WTC11 (cell line): ENCODE data around the gene SAFB. TPM values are rescaled to one million over a fixed set of nuclear protein-coding genes. Genes with fewer than 3 reads are reported as not detected.
"Not testable (repeated sequence)": the region's sequence is repeated elsewhere in the genome, so short reads cannot be mapped to it uniquely, and the experiment has no call there.

Experiments used
- ATAC-seq: fragments of 200-7000 bp; cut with Tn5 transposase; 2 replicates; pipeline ENCODE4 v1.10.0; 2021; ENCODE audit warnings: mild to moderate bottlenecking, moderate library complexity
- CTCF ChIA-PET: fragments of 300-600 bp; sonication (Branson Sonifier 250); formaldehyde crosslinking; loops from one replicate; lab custom pipeline; 2021; ENCODE audit warnings: antibody characterized with exemption; lab: Charles Lee
- POLR2A ChIA-PET: fragments of 350-600 bp; sonication (Branson Sonifier 250); formaldehyde crosslinking; loops from one replicate; lab custom pipeline; 2021; ENCODE audit warnings: antibody characterized with exemption; lab: Charles Lee
- DNase-seq: peaks from one replicate; pipeline ENCODE4 v3.0.0; 2021; ENCODE audit warnings: low spot score
- H3K27ac Mint-ChIP-seq: 2 replicates; pipeline ENCODE4 v1.8.0; 2021; ENCODE audit warnings: mixed read lengths
- H3K27me3 Mint-ChIP-seq: 2 replicates; pipeline ENCODE4 v1.8.0; 2021; ENCODE audit warnings: low read depth, mild to moderate bottlenecking, moderate library complexity, mixed read lengths
- H3K36me3 Mint-ChIP-seq: 2 replicates; pipeline ENCODE4 v1.8.0; 2021; ENCODE audit warnings: mixed read lengths
- H3K4me1 Mint-ChIP-seq: 2 replicates; pipeline ENCODE4 v1.8.0; 2022; ENCODE audit warnings: mixed read lengths
- H3K4me3 Mint-ChIP-seq: 2 replicates; pipeline ENCODE4 v1.8.0; 2021; ENCODE audit warnings: mild to moderate bottlenecking, moderate library complexity, mixed read lengths
- H3K9me3 Mint-ChIP-seq: 2 replicates; pipeline ENCODE4 v1.8.0; 2021; ENCODE audit warnings: mixed read lengths
- AR ChIP-seq: fragments of 250-450 bp; sonication (Bioruptor Pico); IDR thresholded peaks from 2 replicates; pipeline ENCODE4 v1.9.0; 2021; ENCODE audit warnings: mild to moderate bottlenecking
- ARID4B ChIP-seq: sonication (generic); formaldehyde crosslinking; IDR thresholded peaks from 2 replicates; pipeline ENCODE4 v1.8.0; 2023; ENCODE audit warnings: missing genetic modification reagents, mild to moderate bottlenecking, borderline replicate concordance
- ATF6 ChIP-seq: sonication (generic); formaldehyde crosslinking; IDR thresholded peaks from 2 replicates; pipeline ENCODE4 v1.8.1; 2023; ENCODE audit warnings: mild to moderate bottlenecking, missing genetic modification reagents
- E2F1 ChIP-seq: sonication (generic); formaldehyde crosslinking; IDR thresholded peaks from 2 replicates; pipeline ENCODE4 v1.8.0; 2022; ENCODE audit warnings: mild to moderate bottlenecking, missing genetic modification reagents
- FOXP1 ChIP-seq: sonication (generic); formaldehyde crosslinking; IDR thresholded peaks from 2 replicates; pipeline ENCODE4 v1.8.0; 2022; ENCODE audit warnings: missing genetic modification reagents, mild to moderate bottlenecking, moderate library complexity, borderline replicate concordance
- GABPB1 ChIP-seq: sonication (generic); formaldehyde crosslinking; IDR thresholded peaks from 2 replicates; pipeline ENCODE4 v1.8.1; 2023; ENCODE audit warnings: mild to moderate bottlenecking, missing genetic modification reagents
- IRF1 ChIP-seq: sonication (generic); formaldehyde crosslinking; IDR thresholded peaks from 2 replicates; pipeline ENCODE4 v1.8.0; 2023; ENCODE audit warnings: missing genetic modification reagents
- IRF2 ChIP-seq: sonication (generic); formaldehyde crosslinking; IDR thresholded peaks from 2 replicates; pipeline ENCODE4 v1.8.0; 2022; ENCODE audit warnings: low read depth, missing genetic modification reagents, borderline replicate concordance
- NFE2L1 ChIP-seq: sonication (generic); formaldehyde crosslinking; IDR thresholded peaks from 2 replicates; pipeline ENCODE4 v1.8.1; 2023; ENCODE audit warnings: missing genetic modification reagents
- NR3C1 ChIP-seq: sonication (generic); formaldehyde crosslinking; conservative IDR thresholded peaks from 2 replicates; pipeline ENCODE4 v1.8.1; 2023; ENCODE audit warnings: low read depth, mild to moderate bottlenecking, missing genetic modification reagents
- OVOL2 ChIP-seq: fragments of 250-450 bp; sonication (Bioruptor Pico); IDR thresholded peaks from 2 replicates; pipeline ENCODE4 v1.9.0; 2021; ENCODE audit warnings: mild to moderate bottlenecking, borderline replicate concordance
- STAT6 ChIP-seq: sonication (generic); formaldehyde crosslinking; conservative IDR thresholded peaks from 2 replicates; pipeline ENCODE4 v1.8.1; 2023; ENCODE audit warnings: mild to moderate bottlenecking, low read depth, missing genetic modification reagents, moderate library complexity
- TEAD1 ChIP-seq: sonication (generic); formaldehyde crosslinking; IDR thresholded peaks from 2 replicates; pipeline ENCODE4 v1.8.0; 2022; ENCODE audit warnings: mild to moderate bottlenecking, missing genetic modification reagents
- ZNF263 ChIP-seq: sonication (generic); formaldehyde crosslinking; IDR thresholded peaks from 2 replicates; pipeline ENCODE4 v1.8.1; 2022; ENCODE audit warnings: low read depth, mild to moderate bottlenecking, moderate library complexity, missing genetic modification reagents
- total RNA-seq: library from RNA; stranded (reverse); gene quantifications from 3 replicates; pipeline ENCODE4 v1.2.3, GENCODE V29; 2021

Gene SAFB
- total RNA-seq, 1 experiment from 2014 or later: 141 TPM

- no peak for TF ChIP-seq STAT6
- no peak for TF ChIP-seq E2F1
- TF ChIP-seq IRF1 (CRISPR knock-in tag): no peak
- TF ChIP-seq, all 79 proteins: peak for 0
Measured at GRCh38 chr19:5608291-5608690, 14.6 kb upstream of the SAFB start (continued).

GRCh38 chr19:5608766-5609165 lies 14.1 kb upstream of the SAFB start:
- CTCF ChIA-PET: not testable (repeated sequence)

GRCh38 chr19:5609881-5610448 lies 12.9 kb upstream of the SAFB start:
- CTCF ChIA-PET: no interaction called here

More at GRCh38 chr19:5608766-5609165, 14.1 kb upstream of the SAFB start:
- H3K9me3 Mint-ChIP-seq, ATAC-seq, H3K27me3 Mint-ChIP-seq, H3K27ac Mint-ChIP-seq, DNase-seq, H3K4me1 Mint-ChIP-seq, H3K4me3 Mint-ChIP-seq, POLR2A ChIA-PET: not testable (repeated sequence)
- H3K36me3 Mint-ChIP-seq: peaks cover 82% of the 10 kb centered on the region

More at GRCh38 chr19:5609881-5610448, 12.9 kb upstream of the SAFB start:
- no peak for TF ChIP-seq FOXP1 (CRISPR knock-in tag)
- no peak for TF ChIP-seq ATF6 (CRISPR knock-in tag)
- TF ChIP-seq NR3C1 (CRISPR knock-in tag): no peak
- no peak for TF ChIP-seq AR
- TF ChIP-seq GABPB1 (CRISPR knock-in tag): no peak
- TF ChIP-seq OVOL2: no peak
- no peak for TF ChIP-seq TEAD1 (CRISPR knock-in tag)
- no peak for TF ChIP-seq ARID4B (CRISPR knock-in tag)
- TF ChIP-seq ZNF263 (CRISPR knock-in tag): no peak
- TF ChIP-seq NFE2L1 (CRISPR knock-in tag): no peak
- no peak for TF ChIP-seq IRF2 (CRISPR knock-in tag)
- TF ChIP-seq, all 79 proteins: peak for 0
- Mint-ChIP-seq H3K27me3 (no peaks in the 10 kb centered on the region), H3K4me3 (no peak overlapping the region), H3K27ac (no peak overlapping the region), H3K4me1 (no peaks in the 10 kb centered on the region), H3K9me3 (no peaks in the 10 kb centered on the region), H3K36me3 (peaks cover 81% of the 10 kb centered on the region)
- no peak for ATAC-seq
- no peak for DNase-seq
- POLR2A ChIA-PET: no interaction called here
